ENCODE results near the gene RIC8B.

Gene RIC8B

GRCh38 chr12:106878804-106879203 is 104.3 kb downstream of the RIC8B start:
- no peak for DNase-seq

- no peak for DNase-seq
Measured at GRCh38 chr12:106879612-106880011, 105.1 kb downstream of the RIC8B start.

GRCh38 chr12:106883426-106883825 is 108.9 kb downstream of the RIC8B start:
- DNase-seq = no peak

GRCh38 chr12:106885026-106885425 is 110.5 kb downstream of the RIC8B start:
- no peak for DNase-seq

- no peak for DNase-seq
Measured at GRCh38 chr12:106885541-106886249, 111.2 kb downstream of the RIC8B start.

- no peak for DNase-seq
Measured at GRCh38 chr12:106886932-106887331, 112.5 kb downstream of the RIC8B start.

- DNase-seq = no peak
Measured at GRCh38 chr12:106888348-106888970, 114.0 kb downstream of the RIC8B start.

GRCh38 chr12:106889326-106889725 is 114.8 kb downstream of the RIC8B start:
- DNase-seq = no peak

GRCh38 chr12:106889950-106890626 is 115.6 kb downstream of the RIC8B start:
- no peak for DNase-seq

- DNase-seq = no peak
Measured at GRCh38 chr12:106892075-106892474, 117.6 kb downstream of the RIC8B start.

- no peak for DNase-seq
Measured at GRCh38 chr12:106893451-106893850, 119.0 kb downstream of the RIC8B start.

GRCh38 chr12:106894774-106895173 is 120.3 kb downstream of the RIC8B start:
- DNase-seq = no peak

- DNase-seq = no peak
Measured at GRCh38 chr12:106896603-106897002, 122.1 kb downstream of the RIC8B start.

GRCh38 chr12:106897082-106897481 is 122.6 kb downstream of the RIC8B start:
- DNase-seq = no peak

- DNase-seq = no peak
Measured at GRCh38 chr12:106897981-106898901, 123.8 kb downstream of the RIC8B start.

GRCh38 chr12:106900554-106900953 is 126.1 kb downstream of the RIC8B start:
- DNase-seq = no peak

GRCh38 chr12:106901276-106901675 is 126.8 kb downstream of the RIC8B start:
- DNase-seq = no peak

GRCh38 chr12:106902053-106902452 is 127.6 kb downstream of the RIC8B start:
- DNase-seq = no peak

- DNase-seq = peak; percentile 75
Measured at GRCh38 chr12:106903241-106903945, 128.9 kb downstream of the RIC8B start.

GRCh38 chr12:106906715-106907114 is 132.2 kb downstream of the RIC8B start:
- no peak for DNase-seq

- no peak for DNase-seq
Measured at GRCh38 chr12:106907411-106907810, 132.9 kb downstream of the RIC8B start.

- DNase-seq = no peak
Measured at GRCh38 chr12:106907846-106908245, 133.4 kb downstream of the RIC8B start.

All from stimulated activated CD4-positive, alpha-beta T cell treated with anti-CD3 and anti-CD28 coated beads, Interleukin-1b, Interleukin-23, amount 100 ng/mL, for 48 hours (primary cell).